Left ventricle myocardium superior (tissue), 1 donor: Measurements from ENCODE around the gene KIFAP3. TPM values are rescaled to one million over a fixed set of nuclear protein-coding genes. Genes with fewer than 3 reads are reported as not detected.
"Not testable (repeated sequence)": the region's sequence is repeated elsewhere in the genome, so short reads cannot be mapped to it uniquely, and the experiment has no call there.

Source experiments
- ATAC-seq: fragments of 200-7000 bp; cut with Tn5 transposase; one replicate; pipeline ENCODE4 v1.9.1; 2020; ENCODE audit warnings: mild to moderate bottlenecking, moderate library complexity
- DNase-seq: peaks from one replicate; pipeline ENCODE4 v3.0.0-alpha.2; 2020
- intact Hi-C: fragments of 100-400 bp; cut with micrococcal nuclease; formaldehyde crosslinking; loops from one replicate; pipeline ENCODE4 v1.11.0; 2022
- total RNA-seq: library from RNA; stranded (reverse); fragmentation: NEBNext Ultra II Directional; extraction: Animal tissue kit (Norgen Biotek cat#: 25700); gene quantifications from one replicate; pipeline ENCODE4 v1.2.1, GENCODE V29; 2021
- donor health status: DM: no; HTN: yes; CAD: no; lungs with severe emphysema.

Gene KIFAP3
- total RNA-seq, 1 donor from 2014 or later: 20.7 TPM

DNA sequence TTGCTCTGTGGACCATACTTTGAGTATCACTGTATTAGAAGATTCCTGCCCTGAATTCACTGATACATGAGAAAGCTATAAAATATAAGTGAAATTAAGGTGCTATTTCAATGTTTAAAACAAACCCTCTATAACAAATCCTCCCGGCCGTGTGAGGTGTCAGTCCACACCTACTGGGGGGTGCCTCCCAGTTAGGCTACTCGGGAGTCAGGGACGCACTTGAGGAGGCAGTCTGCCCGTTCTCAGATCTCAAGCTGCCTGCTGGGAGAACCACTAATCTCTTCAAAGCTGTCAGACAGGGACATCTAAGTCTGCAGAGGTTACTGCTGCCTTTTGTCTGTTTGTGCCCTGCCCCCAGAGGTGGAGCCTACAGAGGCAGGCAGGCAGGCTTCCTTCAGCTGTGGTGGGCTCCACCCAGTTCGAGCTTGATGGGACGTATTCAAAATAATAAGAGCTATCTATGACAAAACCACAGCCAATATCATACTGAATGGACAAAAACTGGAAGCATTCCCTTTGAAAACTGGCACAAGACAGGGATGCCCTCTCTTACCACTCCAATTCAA is 71.1 kb downstream of the KIFAP3 start:
- intact Hi-C loops, ATAC-seq, DNase-seq: not testable (repeated sequence)

GRCh38 chr1:170001266-170001665 is 73.2 kb downstream of the KIFAP3 start:
- intact Hi-C loops: no loop called here
- DNase-seq: no peak
- ATAC-seq: no peak

DNA sequence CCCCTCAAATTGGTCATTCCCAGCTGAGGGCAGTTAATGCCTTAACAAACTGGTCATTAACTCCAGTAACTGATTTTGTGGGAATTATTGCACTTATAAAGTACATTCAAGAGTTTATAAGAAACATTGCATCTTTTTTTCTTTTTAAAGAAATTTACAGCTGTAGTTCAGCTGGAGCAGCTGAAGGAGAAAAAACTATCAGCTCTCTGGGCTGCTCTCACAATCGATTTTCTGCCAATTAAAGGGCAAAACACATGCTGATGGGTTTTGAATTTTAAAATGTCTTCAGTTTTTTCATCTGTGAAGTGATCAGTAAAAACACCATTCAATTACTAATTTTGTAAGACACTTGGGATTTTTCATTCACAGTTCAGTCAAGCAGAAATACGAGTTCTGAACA is 74.7 kb downstream of the KIFAP3 start:
- ATAC-seq (no peak), DNase-seq (no peak)
- intact Hi-C loops: no loop called here

GRCh38 chr1:169999331-169999741 is 75.2 kb downstream of the KIFAP3 start:
- intact Hi-C loops: no loop called here
- ATAC-seq: peak; percentile 35
- peak; percentile 40 for DNase-seq

GRCh38 chr1:169995993-169996392 is 78.5 kb downstream of the KIFAP3 start:
- ATAC-seq (no peak), DNase-seq (no peak)
- intact Hi-C loops: no loop called here

GRCh38 chr1:169989246-169989645 is 85.2 kb downstream of the KIFAP3 start:
- ATAC-seq: no peak

DNA sequence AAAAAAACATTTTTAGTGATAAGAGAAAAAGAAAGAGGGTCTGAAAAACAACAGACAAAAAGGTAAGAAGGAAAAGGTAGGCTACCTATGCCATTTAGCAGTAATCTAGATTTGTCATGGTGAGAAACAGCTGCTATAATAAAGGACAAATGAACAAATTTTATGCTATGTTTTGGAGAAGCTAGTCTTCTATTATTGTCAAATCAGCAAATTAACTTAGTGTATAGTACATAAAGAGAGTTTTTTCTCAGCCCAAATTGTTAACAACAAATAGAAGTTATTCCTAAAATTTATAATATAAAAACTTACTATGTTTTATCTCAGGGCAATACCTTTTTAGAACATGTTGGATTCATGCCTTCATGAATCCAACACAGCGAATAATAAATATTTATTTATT is 88.7 kb downstream of the KIFAP3 start:
- intact Hi-C loops: no loop called here
- DNase-seq: no peak
- no peak for ATAC-seq

More at GRCh38 chr1:169989246-169989645, 85.2 kb downstream of the KIFAP3 start:
- intact Hi-C loops: no loop called here
- no peak for DNase-seq

GRCh38 chr1:169974067-169974466 is 100.4 kb downstream of the KIFAP3 start:
- DNase-seq: no peak
- ATAC-seq: no peak
- intact Hi-C loops: no loop called here

- intact Hi-C loops: no loop called here
- DNase-seq (no peak), ATAC-seq (no peak)
Observed at GRCh38 chr1:169970114-169970513, 104.4 kb downstream of the KIFAP3 start.

DNA sequence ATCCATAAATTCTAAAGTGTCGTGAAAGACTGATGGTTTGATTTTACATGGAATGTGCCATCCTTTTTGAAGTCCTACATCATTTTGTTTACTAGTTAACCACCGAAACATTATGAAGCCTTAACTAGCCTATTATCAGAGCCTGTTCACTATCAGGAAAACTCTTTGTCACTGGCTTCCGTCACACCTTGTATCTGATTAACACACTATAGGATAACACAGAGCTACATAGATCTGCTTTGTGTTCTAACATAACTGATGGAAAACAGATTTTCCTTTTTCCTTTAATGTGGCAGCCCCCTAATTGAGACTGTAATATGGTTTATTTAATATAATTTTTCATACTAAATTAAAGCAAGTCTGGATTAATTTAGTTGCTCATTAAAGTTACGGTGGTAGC is 106.3 kb downstream of the KIFAP3 start:
- intact Hi-C loops: no loop called here
- ATAC-seq (no peak), DNase-seq (no peak)

- ATAC-seq: no peak
- intact Hi-C loops: no loop called here
- no peak for DNase-seq
Observed at GRCh38 chr1:169964206-169964605, 110.3 kb downstream of the KIFAP3 start.

- ATAC-seq: no peak
- no peak for DNase-seq
- intact Hi-C loops: no loop called here
Observed at GRCh38 chr1:169959686-169960085, 114.8 kb downstream of the KIFAP3 start.

DNA sequence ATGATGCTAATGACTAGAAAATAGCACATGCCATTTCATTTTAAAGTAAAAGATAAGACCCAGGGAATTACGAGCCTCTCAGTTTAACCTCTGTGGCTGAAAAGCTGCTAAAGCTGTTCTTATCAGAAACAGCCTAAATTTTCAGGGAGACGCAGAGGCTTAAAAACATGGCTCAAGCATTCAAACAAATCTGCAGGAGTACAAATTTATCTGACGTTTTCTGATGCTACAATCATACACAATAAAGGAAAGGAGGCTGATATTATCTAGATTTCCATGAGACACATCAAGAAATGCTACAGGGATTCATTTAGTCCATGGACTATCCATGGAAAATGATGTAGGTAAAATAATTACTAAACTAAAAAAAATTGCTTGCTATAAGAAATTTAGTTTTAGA is 115.5 kb downstream of the KIFAP3 start:
- no peak for ATAC-seq
- intact Hi-C loops: no loop called here
- no peak for DNase-seq

- DNase-seq (no peak), ATAC-seq (no peak)
- intact Hi-C loops: no loop called here
Observed at GRCh38 chr1:169957884-169958283, 116.6 kb downstream of the KIFAP3 start.

DNA sequence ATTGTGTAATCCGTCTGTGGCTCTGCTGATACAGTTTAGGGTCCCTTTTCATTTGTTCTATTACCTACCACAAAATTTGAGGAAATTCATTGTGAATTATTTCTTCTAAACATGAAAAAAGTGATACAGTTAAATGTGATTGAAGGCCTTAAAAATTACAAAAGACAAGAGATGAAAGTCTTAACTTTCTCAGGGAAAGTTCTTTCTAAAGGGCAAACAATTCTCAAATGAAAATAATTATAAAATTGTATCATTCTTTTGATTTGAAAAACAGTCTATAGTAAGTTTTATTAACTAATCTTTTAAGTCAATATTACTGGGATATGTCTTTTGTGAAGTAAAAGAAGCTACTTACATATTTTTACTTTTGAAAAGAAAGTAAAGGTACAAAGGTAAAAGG is 123.4 kb downstream of the KIFAP3 start:
- no peak for DNase-seq
- no peak for ATAC-seq
- intact Hi-C loops: no loop called here

DNA sequence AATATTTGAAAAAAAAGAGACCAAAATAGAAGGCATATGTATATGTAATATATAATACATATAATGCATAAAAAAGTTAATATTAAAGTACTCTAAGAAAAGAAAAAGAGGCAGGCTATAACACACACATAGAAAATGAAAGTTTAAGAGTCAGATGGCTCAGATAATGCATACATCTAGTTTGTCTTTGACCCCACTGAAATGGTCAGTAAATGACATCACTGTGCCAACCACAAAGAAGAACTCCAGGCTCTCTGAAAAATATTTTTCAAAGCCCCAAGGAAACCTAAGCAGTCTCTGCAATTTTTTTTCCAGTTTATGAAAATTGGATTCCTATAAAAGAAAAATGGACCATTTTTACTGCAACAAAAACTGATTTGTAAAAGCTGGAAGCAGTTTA is 125.4 kb downstream of the KIFAP3 start:
- intact Hi-C loops: no loop called here
- ATAC-seq: no peak
- DNase-seq: no peak

DNA sequence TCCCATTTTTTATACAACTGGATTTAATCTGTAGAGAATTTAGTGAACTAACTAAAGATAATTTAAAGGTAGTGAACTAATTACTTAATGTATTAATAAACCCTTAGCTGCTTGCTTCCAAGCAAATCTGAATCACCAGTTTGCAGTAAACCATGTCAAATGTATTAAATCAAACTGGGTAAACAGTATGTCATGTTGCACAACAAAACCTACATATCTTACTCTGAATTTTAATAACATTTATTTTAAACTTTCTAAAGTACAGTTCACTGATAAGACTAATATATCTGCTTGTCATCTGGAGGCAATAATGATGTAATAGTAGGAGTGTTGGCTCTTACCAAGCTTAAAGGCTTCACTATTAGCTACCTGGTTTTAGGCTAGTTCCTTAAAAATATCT is 128.3 kb downstream of the KIFAP3 start:
- ATAC-seq: no peak
- intact Hi-C loops: no loop called here
- no peak for DNase-seq

DNA sequence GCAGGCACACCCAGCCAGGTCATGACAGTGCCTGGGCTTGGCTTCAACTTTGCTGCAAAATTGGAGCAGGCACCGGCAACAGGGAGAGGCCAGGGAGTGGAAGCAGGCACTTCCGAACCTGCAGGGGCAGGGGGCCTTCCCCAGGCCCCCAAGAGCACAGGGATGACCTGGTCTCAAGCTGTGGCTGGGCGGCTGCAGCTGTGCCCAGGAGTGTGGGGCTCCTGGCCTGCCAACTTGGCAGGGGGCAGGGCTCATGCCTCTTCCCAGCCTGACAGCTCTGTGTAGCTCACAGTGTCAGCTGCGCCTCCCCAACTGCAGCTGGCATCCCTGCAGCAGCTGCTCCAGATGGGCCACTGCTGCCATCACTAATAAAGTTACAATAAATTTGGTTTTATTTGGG is 129.3 kb downstream of the KIFAP3 start:
- no peak for DNase-seq
- ATAC-seq: no peak
- intact Hi-C loops: no loop called here

GRCh38 chr1:169944621-169945020 is 129.9 kb downstream of the KIFAP3 start:
- no peak for DNase-seq
- intact Hi-C loops: no loop called here
- no peak for ATAC-seq

DNA sequence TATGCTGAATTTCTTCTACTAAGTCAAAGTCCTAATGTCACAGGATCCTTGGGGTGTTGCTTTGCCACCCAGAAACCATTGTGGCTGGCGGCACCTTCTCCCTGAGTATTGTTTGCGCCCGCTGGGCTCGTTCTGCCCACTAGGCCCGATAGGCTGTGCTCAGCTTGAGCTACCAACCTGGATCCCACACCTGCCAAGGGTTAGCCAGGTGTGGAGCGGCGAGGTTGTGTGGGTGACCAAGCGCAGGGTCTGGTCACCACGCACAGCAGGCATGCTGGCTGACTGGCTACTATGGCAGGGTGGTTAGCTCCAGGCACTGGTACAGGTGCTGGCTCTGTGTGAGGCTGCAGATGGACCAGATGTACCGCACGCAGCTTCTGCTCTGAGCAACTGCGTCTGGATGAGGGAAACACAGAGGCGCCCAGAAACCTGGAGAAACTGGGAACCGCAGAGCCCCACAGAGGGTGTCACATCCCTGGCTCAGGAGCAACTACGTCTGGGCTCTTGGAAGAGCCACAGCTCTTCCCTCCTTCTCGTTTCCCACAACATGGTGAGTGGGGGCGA is 130.4 kb downstream of the KIFAP3 start:
- intact Hi-C loops: no loop called here
- DNase-seq (peak; percentile 20), ATAC-seq (no peak)

GRCh38 chr1:169941982-169942830 is 132.3 kb downstream of the KIFAP3 start:
- intact Hi-C loops: no loop called here
- ATAC-seq: no peak
- DNase-seq: no peak
